H1 (cell line): ENCODE results near the gene ANKRD36. TPM values are rescaled to one million over a fixed set of nuclear protein-coding genes. Genes with fewer than 3 reads are reported as not detected.
"Not testable (repeated sequence)": the region's sequence is repeated elsewhere in the genome, so short reads cannot be mapped to it uniquely, and the experiment has no call there.

Experiments
- CTCF ChIA-PET: fragments of 300-600 bp; sonication (Branson Sonifier 250); formaldehyde crosslinking; loops from one replicate; lab custom pipeline; 2021; ENCODE audit not compliant: partially characterized antibody; lab: Charles Lee
- POLR2A ChIA-PET: fragments of 300-600 bp; sonication (Branson Sonifier 250); formaldehyde crosslinking; loops from one replicate; lab custom pipeline; 2021; ENCODE audit warnings: inconsistent platforms; ENCODE audit not compliant: partially characterized antibody; lab: Charles Lee
- DNase-seq, 2 experiments: peaks; one replicate each; pipeline versions ENCODE4 v3.0.0 to v3.0.0-alpha.2; 2010 to 2022; ENCODE audit warnings: low spot score in 2 of 2, low read depth in 1 of 2, mixed read lengths in 1 of 2
- FAIRE-seq: peaks from 2 replicates; lab custom pipeline; 2011; peaks lifted over from hg19 to GRCh38; lab: Jason Lieb, UNC
- H2AFZ ChIP-seq: 2 replicates; pipeline ENCODE4 v1.8.1; 2012; ENCODE audit warnings: low read length, inconsistent platforms
- H2AK5ac ChIP-seq: 2 replicates; pipeline ENCODE4 v1.6.1; 2013; ENCODE audit warnings: low read depth, low read length
- H2BK120ac ChIP-seq: replicated peaks from 2 replicates; pipeline ENCODE3; 2013; ENCODE audit warnings: low read depth, low read length, inconsistent platforms
- H2BK12ac ChIP-seq: 2 replicates; pipeline ENCODE4 v1.6.1; 2013; ENCODE audit warnings: low read depth, low read length
- H2BK15ac ChIP-seq: 2 replicates; pipeline ENCODE4 v1.6.1; 2013; ENCODE audit warnings: low read length
- H2BK20ac ChIP-seq: 2 replicates; pipeline ENCODE4 v1.6.1; 2013; ENCODE audit warnings: low read length
- H2BK5ac ChIP-seq: 2 replicates; pipeline ENCODE4 v1.6.1; 2013; ENCODE audit warnings: low read depth, low read length
- H3K14ac ChIP-seq: 2 replicates; pipeline ENCODE4 v1.6.1; 2013; ENCODE audit warnings: inconsistent platforms; ENCODE audit not compliant: insufficient read length
- H3K18ac ChIP-seq: 2 replicates; pipeline ENCODE4 v1.6.1; 2013; ENCODE audit warnings: low read length; ENCODE audit errors: extremely low read depth
- H3K23ac ChIP-seq: 2 replicates; pipeline ENCODE4 v1.6.1; 2013; ENCODE audit warnings: inconsistent platforms; ENCODE audit not compliant: insufficient read length
- H3K23me2 ChIP-seq: 2 replicates; pipeline ENCODE4 v1.6.1; 2013; ENCODE audit warnings: low read depth, low read length
- H3K27ac ChIP-seq: 2 replicates; pipeline ENCODE4 v1.6.1; 2011; ENCODE audit warnings: low read depth, low read length, inconsistent platforms
- H3K27me3 ChIP-seq, 4 experiments: replicated peaks in 1 of 4; 1 replicate in 1 of 4; 2 replicates in 3 of 4; pipeline versions ENCODE4 v1.6.1 to v1.8.1; 2011 to 2013; ENCODE audit warnings: low read length in 3 of 4, mild to moderate bottlenecking in 3 of 4, inconsistent platforms in 2 of 4, mixed read lengths in 2 of 4, moderate library complexity in 1 of 4; ENCODE audit not compliant: control insufficient read depth in 3 of 4, insufficient read depth in 3 of 4; ENCODE audit errors: extremely low read depth in 1 of 4
- H3K36me3 ChIP-seq, 4 experiments: 2 replicates each; pipeline versions ENCODE4 v1.6.1 to v1.8.1; 2011 to 2013; ENCODE audit warnings: mild to moderate bottlenecking in 4 of 4, low read length in 3 of 4, moderate library complexity in 2 of 4, control low read depth in 1 of 4, inconsistent platforms in 1 of 4; ENCODE audit not compliant: insufficient read depth in 4 of 4, control insufficient read depth in 2 of 4
- H3K4ac ChIP-seq: replicated peaks from 2 replicates; pipeline ENCODE3; 2013; ENCODE audit warnings: low read length, low read depth, mixed read lengths, inconsistent platforms; ENCODE audit not compliant: insufficient read length
- H3K4me1 ChIP-seq, 4 experiments: replicated peaks in 1 of 4; 1 replicate in 1 of 4; 2 replicates in 3 of 4; pipeline versions ENCODE4 v1.6.1 to v1.8.1; 2011 to 2013; ENCODE audit warnings: low read length in 3 of 4, inconsistent platforms in 2 of 4, mixed read lengths in 1 of 4; ENCODE audit not compliant: insufficient read depth in 4 of 4, control insufficient read depth in 3 of 4
- H3K4me2 ChIP-seq, 2 experiments: 2 replicates each; pipeline versions ENCODE4 v1.6.1 to v1.8.1; 2011 to 2013; ENCODE audit warnings: low read depth in 2 of 2, low read length in 2 of 2, control low read depth in 1 of 2, inconsistent platforms in 1 of 2, mild to moderate bottlenecking in 1 of 2; ENCODE audit not compliant: insufficient read depth in 1 of 2
- H3K4me3 ChIP-seq, 4 experiments: fragments of 200-600, 300-600 bp in 1 of 4; sonication (generic), shearing (Covaris generic), sonication (Bioruptor Twin) in 1 of 4; 2 replicates each; pipeline versions ENCODE4 v1.5.1 to v1.8.1; 2011 to 2016; ENCODE audit warnings: low read length in 4 of 4, low read depth in 3 of 4, control low read depth in 2 of 4, inconsistent platforms in 2 of 4, mild to moderate bottlenecking in 2 of 4, mixed read lengths in 1 of 4, moderate library complexity in 1 of 4; ENCODE audit not compliant: insufficient read depth in 2 of 4; ENCODE audit errors: extremely low read depth in 1 of 4
- H3K56ac ChIP-seq: replicated peaks from 2 replicates; pipeline ENCODE3; 2013; ENCODE audit warnings: low read depth, mild to moderate bottlenecking, mixed read lengths, low read length, inconsistent platforms; ENCODE audit not compliant: insufficient read length
- H3K79me1 ChIP-seq: 2 replicates; pipeline ENCODE4 v1.6.1; 2013; ENCODE audit warnings: low read depth, low read length, control low read depth
- H3K79me2 ChIP-seq, 2 experiments: 2 replicates each; pipeline versions ENCODE4 v1.6.1 to v1.8.1; 2012 to 2013; ENCODE audit warnings: low read length in 2 of 2, mild to moderate bottlenecking in 2 of 2, inconsistent platforms in 1 of 2; ENCODE audit not compliant: insufficient read depth in 2 of 2, control insufficient read depth in 1 of 2
- H3K9ac ChIP-seq, 4 experiments: replicated peaks in 1 of 4; 1 replicate in 1 of 4; 2 replicates in 3 of 4; pipeline versions ENCODE4 v1.6.1 to v1.8.1; 2011 to 2013; ENCODE audit warnings: low read depth in 3 of 4, low read length in 3 of 4, control low read depth in 2 of 4, mild to moderate bottlenecking in 2 of 4, moderate library complexity in 2 of 4, inconsistent platforms in 1 of 4; ENCODE audit errors: extremely low read depth in 1 of 4
- H3K9me3 ChIP-seq, 2 experiments: 2 replicates each; pipeline versions ENCODE4 v1.6.1 to v1.8.1; 2012 to 2013; ENCODE audit warnings: mild to moderate bottlenecking in 2 of 2, moderate library complexity in 2 of 2, control low read depth in 1 of 2, inconsistent platforms in 1 of 2, low read depth in 1 of 2, low read length in 1 of 2, mixed read lengths in 1 of 2; ENCODE audit not compliant: insufficient read depth in 2 of 2
- H4K20me1 ChIP-seq, 2 experiments: replicated peaks in 1 of 2; 2 replicates each; pipeline versions ENCODE3 to v1.8.1; 2011 to 2013; ENCODE audit warnings: inconsistent platforms in 2 of 2, low read length in 2 of 2, mild to moderate bottlenecking in 1 of 2; ENCODE audit not compliant: insufficient read depth in 2 of 2, control insufficient read depth in 1 of 2
- H4K5ac ChIP-seq: 2 replicates; pipeline ENCODE4 v1.6.1; 2013; ENCODE audit warnings: low read length, low read depth, mixed read lengths, inconsistent platforms; ENCODE audit not compliant: insufficient read length
- H4K8ac ChIP-seq: 2 replicates; pipeline ENCODE4 v1.8.0; 2013; ENCODE audit warnings: mild to moderate bottlenecking, moderate library complexity, low read length, inconsistent platforms; ENCODE audit not compliant: insufficient read depth; ENCODE audit errors: extremely low read depth
- H4K91ac ChIP-seq: replicated peaks from 2 replicates; pipeline ENCODE3; 2013; ENCODE audit warnings: low read length, mixed read lengths, inconsistent platforms; ENCODE audit not compliant: insufficient read length
- WGBS, 2 experiments: shearing (Covaris generic) in 1 of 2; methylation state at CpG; one replicate each; pipeline versions ENCODE4 v1.1.6 to v1.1.7; 2013 to 2015; ENCODE audit warnings: low lambda C conversion rate in 2 of 2, mixed read lengths in 2 of 2, inconsistent platforms in 1 of 2, low coverage in 1 of 2, missing lambda C conversion rate in 1 of 2; ENCODE audit not compliant: insufficient replicate concordance in 2 of 2, insufficient coverage in 1 of 2, insufficient read length in 1 of 2; ENCODE audit errors: extremely low coverage in 1 of 2, missing lambda C conversion rate in 1 of 2; 5-methylcytosine and 5-hydroxymethylcytosine counted together
- polyA plus RNA-seq, 7 experiments: library from polyadenylated mRNA; depleted of rRNA in 3 of 7; stranded (reverse) in 5 of 7; unstranded in 2 of 7; fragments of >200 nt in 5 of 7; fragments of 200-250 nt in 2 of 7; gene quantifications; 1 replicate in 5 of 7; 2 replicates in 1 of 7; 4 replicates in 1 of 7; pipeline versions ENCODE4 v1.2.1 to v1.2.3, GENCODE V29; 2011 to 2013; ENCODE audit warnings: missing spikeins in 2 of 7, mixed read lengths in 2 of 7
- total RNA-seq: library from RNA; stranded (reverse); fragmentation: NEBNext Ultra II Directional; extraction: Animal tissue kit (Norgen Biotek cat#: 25700); gene quantifications from 2 replicates; pipeline ENCODE4 v1.2.1, GENCODE V29; 2021

The ANKRD36 gene
- total and polyA plus RNA-seq, 2 of the 8 experiments (the other 6 are each of a cell fraction or from before 2014, with no cell fraction given): 2.7 to 12.3 TPM

DNA sequence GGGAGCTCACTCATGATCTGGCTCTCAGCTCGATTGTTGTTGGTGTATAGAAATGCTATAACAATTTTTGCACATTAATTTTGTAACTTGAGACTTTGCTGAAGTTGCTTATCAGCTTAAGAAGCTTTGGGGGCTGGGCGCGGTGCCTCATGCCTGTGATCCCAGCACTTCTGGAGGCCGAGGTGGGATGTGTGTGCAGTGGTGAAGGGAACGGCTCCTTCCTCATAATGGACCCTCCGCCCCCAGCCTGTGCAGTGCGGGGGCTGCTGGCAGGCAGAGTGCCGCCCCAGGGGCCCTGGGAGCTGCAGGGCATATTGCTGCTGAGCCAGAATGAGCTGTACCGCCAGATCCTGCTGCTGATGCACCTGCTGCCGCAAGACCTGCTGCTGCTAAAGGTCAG is 32.1 kb upstream of the ANKRD36 start:
- H2AK5ac ChIP-seq, H3K79me1 ChIP-seq, H3K9ac ChIP-seq, DNase-seq, H3K4me3 ChIP-seq, H3K56ac ChIP-seq, H3K23me2 ChIP-seq, H3K4me2 ChIP-seq, H2AFZ ChIP-seq, H2BK120ac ChIP-seq, H3K18ac ChIP-seq, H4K20me1 ChIP-seq, H4K5ac ChIP-seq, H3K9me3 ChIP-seq, H3K4me1 ChIP-seq, H3K4ac ChIP-seq, H3K27ac ChIP-seq, POLR2A ChIA-PET, CTCF ChIA-PET, H3K14ac ChIP-seq, H3K23ac ChIP-seq, H2BK12ac ChIP-seq, H4K8ac ChIP-seq, FAIRE-seq, H2BK5ac ChIP-seq, H3K36me3 ChIP-seq, H3K27me3 ChIP-seq, H2BK15ac ChIP-seq, H2BK20ac ChIP-seq, H4K91ac ChIP-seq, H3K79me2 ChIP-seq: not testable (repeated sequence)
- 94% methylated on average over 7 of the region's 10 CpGs; no CpG with 5 or more reads in 1 of the 2 experiments for WGBS, 2 experiments
